BLaER1 (cell line): ENCODE measurements around the gene MDFIC2.
"Not testable (repeated sequence)": the region's sequence is repeated elsewhere in the genome, so short reads cannot be mapped to it uniquely, and the experiment has no call there.

Source experiments
- H3K27ac ChIP-seq: shearing (Covaris generic); formaldehyde crosslinking; 2 replicates; pipeline ENCODE4 v1.8.1; 2022
- H3K27me3 ChIP-seq: shearing (Covaris generic); formaldehyde crosslinking; 2 replicates; pipeline ENCODE4 v1.8.1; 2022
- H3K36me3 ChIP-seq: shearing (Covaris generic); formaldehyde crosslinking; 2 replicates; pipeline ENCODE4 v1.8.1; 2022
- H3K4me1 ChIP-seq: shearing (Covaris generic); formaldehyde crosslinking; 2 replicates; pipeline ENCODE4 v1.8.1; 2022
- H3K4me2 ChIP-seq: shearing (Covaris generic); formaldehyde crosslinking; 2 replicates; pipeline ENCODE4 v1.8.1; 2022
- H3K4me3 ChIP-seq: shearing (Covaris generic); formaldehyde crosslinking; 2 replicates; pipeline ENCODE4 v1.8.1; 2022
- H3K9ac ChIP-seq: shearing (Covaris generic); formaldehyde crosslinking; 2 replicates; pipeline ENCODE4 v1.8.1; 2022
- H3K9me3 ChIP-seq: shearing (Covaris generic); formaldehyde crosslinking; 2 replicates; pipeline ENCODE4 v1.8.1; 2022
- H4K20me1 ChIP-seq: shearing (Covaris generic); formaldehyde crosslinking; 2 replicates; pipeline ENCODE4 v1.8.1; 2022
- Cebpa-rat ChIP-seq: shearing (Covaris generic); IDR thresholded peaks from 2 replicates; pipeline ENCODE4 v1.8.1; 2022

MDFIC2 gene

GRCh38 chr3:70233812-70234211 lies 78.6 kb downstream of the MDFIC2 start:
- Histone ChIP-seq H3K9ac (no peak overlapping the region), H3K4me3 (no peak overlapping the region), H3K27me3 (no peaks in the 10 kb centered on the region), H3K4me2 (no peak overlapping the region), H3K9me3 (no peaks in the 10 kb centered on the region), H3K36me3 (no peaks in the 10 kb centered on the region), H3K27ac (no peak overlapping the region), H4K20me1 (no peaks in the 10 kb centered on the region), H3K4me1 (no peaks in the 10 kb centered on the region)
- TF ChIP-seq Cebpa-rat: no peak

- no peaks in the 10 kb centered on the region for H3K4me1 ChIP-seq
- no peaks in the 10 kb centered on the region for H4K20me1 ChIP-seq
- H3K27me3 ChIP-seq: no peaks in the 10 kb centered on the region
- no peak overlapping the region for H3K9ac ChIP-seq
- H3K4me3 ChIP-seq: no peak overlapping the region
- H3K36me3 ChIP-seq: no peaks in the 10 kb centered on the region
- no peak for TF ChIP-seq Cebpa-rat
- no peak overlapping the region for H3K4me2 ChIP-seq
- no peak overlapping the region for H3K27ac ChIP-seq
- no peaks in the 10 kb centered on the region for H3K9me3 ChIP-seq
These were observed 79.3 kb downstream of the MDFIC2 start for GRCh38 chr3:70233112-70233511.

DNA sequence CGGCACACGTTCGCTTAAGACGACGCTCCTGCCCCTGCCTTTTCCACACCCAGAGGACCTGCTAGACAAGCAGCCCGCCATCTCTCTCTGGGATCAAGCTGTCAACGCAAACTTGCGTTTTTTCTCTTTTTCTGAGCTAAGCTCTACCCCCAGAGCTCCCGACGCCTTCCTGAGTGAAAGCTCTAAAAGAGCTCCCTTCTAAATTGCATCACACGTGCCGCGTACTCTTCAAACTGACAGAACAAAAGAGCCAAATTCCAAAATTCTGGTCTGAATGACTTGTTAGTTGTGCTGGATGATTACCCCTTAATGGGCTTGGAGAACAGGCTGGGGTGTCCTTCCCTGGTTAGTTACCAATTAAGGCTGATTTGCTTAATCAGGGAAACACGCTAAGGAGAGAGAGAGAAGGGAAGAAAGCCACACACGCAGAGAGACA lies 81.2 kb downstream of the MDFIC2 start:
- Histone ChIP-seq H3K4me2 (no peak overlapping the region), H3K4me1 (no peaks in the 10 kb centered on the region), H3K27me3 (no peaks in the 10 kb centered on the region), H3K9ac (no peak overlapping the region), H3K9me3 (no peaks in the 10 kb centered on the region), H3K27ac (no peak overlapping the region), H4K20me1 (no peaks in the 10 kb centered on the region), H3K4me3 (no peak overlapping the region), H3K36me3 (no peaks in the 10 kb centered on the region)
- TF ChIP-seq Cebpa-rat: no peak

DNA sequence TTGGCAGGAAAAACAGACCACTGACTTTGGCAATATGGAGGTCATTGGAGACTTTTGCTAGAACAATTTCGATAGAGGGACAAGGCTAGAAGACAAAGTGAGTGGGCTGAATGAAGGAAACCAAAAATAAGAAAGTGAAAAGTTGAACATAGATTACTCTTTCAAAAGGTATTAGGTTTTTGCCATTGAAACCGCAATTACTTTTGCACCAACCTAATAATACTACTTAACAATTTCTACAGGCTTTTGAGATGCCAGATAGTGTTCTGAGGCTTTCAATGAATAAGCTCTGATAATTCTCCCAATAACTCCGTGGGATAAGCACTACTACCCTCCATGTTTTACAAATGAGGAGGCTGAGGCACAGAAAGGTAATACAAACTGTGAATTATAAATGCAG lies 85.0 kb downstream of the MDFIC2 start:
- Histone ChIP-seq H3K27me3 (no peaks in the 10 kb centered on the region), H3K4me3 (no peak overlapping the region), H3K4me1 (no peaks in the 10 kb centered on the region), H3K4me2 (no peak overlapping the region), H3K9ac (no peak overlapping the region), H3K27ac (no peak overlapping the region), H4K20me1 (no peaks in the 10 kb centered on the region), H3K9me3 (no peaks in the 10 kb centered on the region), H3K36me3 (no peaks in the 10 kb centered on the region)
- TF ChIP-seq Cebpa-rat: no peak

GRCh38 chr3:70225146-70225545 lies 87.3 kb downstream of the MDFIC2 start:
- H3K27me3 ChIP-seq: no peaks in the 10 kb centered on the region
- no peak overlapping the region for H3K4me2 ChIP-seq
- no peak for TF ChIP-seq Cebpa-rat
- no peaks in the 10 kb centered on the region for H3K9me3 ChIP-seq
- H3K9ac ChIP-seq: no peak overlapping the region
- H4K20me1 ChIP-seq: no peaks in the 10 kb centered on the region
- no peak overlapping the region for H3K4me3 ChIP-seq
- H3K36me3 ChIP-seq: no peaks in the 10 kb centered on the region
- no peak overlapping the region for H3K27ac ChIP-seq
- no peaks in the 10 kb centered on the region for H3K4me1 ChIP-seq

- TF ChIP-seq Cebpa-rat: no peak
These were observed 88.1 kb downstream of the MDFIC2 start for GRCh38 chr3:70224337-70224736.

DNA sequence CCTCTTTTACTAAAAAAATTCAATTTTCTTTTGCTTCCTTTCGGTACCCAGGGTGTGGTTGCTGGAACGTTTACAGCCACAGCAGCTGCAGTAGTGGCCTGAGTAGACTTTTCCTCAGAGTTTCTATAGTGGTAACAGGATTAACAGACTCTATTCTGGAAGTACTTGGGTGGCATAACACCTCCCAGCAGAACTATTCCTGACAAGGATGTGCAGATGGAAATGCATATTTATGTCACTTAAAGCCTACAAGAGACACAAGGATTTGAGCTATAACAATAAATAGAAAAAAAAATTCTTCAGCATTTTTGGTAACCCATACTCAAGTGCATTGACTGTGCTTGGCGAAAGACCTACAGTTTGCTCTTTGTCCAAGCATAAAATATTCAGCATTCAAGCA lies 94.0 kb downstream of the MDFIC2 start:
- Histone ChIP-seq H3K27ac (no peak overlapping the region), H3K4me1 (no peaks in the 10 kb centered on the region), H3K4me3 (no peak overlapping the region), H3K36me3 (no peaks in the 10 kb centered on the region), H3K27me3 (no peaks in the 10 kb centered on the region), H4K20me1 (no peaks in the 10 kb centered on the region), H3K9ac (no peak overlapping the region), H3K4me2 (no peak overlapping the region), H3K9me3 (no peaks in the 10 kb centered on the region)
- no peak for TF ChIP-seq Cebpa-rat

More at GRCh38 chr3:70224337-70224736, 88.1 kb downstream of the MDFIC2 start:
- H3K9me3 ChIP-seq: no peaks in the 10 kb centered on the region
- H3K4me2 ChIP-seq: no peak overlapping the region
- H3K27me3 ChIP-seq: no peaks in the 10 kb centered on the region
- H4K20me1 ChIP-seq: no peaks in the 10 kb centered on the region
- no peak overlapping the region for H3K27ac ChIP-seq
- H3K4me1 ChIP-seq: no peaks in the 10 kb centered on the region
- H3K4me3 ChIP-seq: no peak overlapping the region
- H3K36me3 ChIP-seq: no peaks in the 10 kb centered on the region
- H3K9ac ChIP-seq: no peak overlapping the region

- not testable (repeated sequence) for H3K4me1 ChIP-seq, H3K27ac ChIP-seq, H3K36me3 ChIP-seq, H3K27me3 ChIP-seq, H3K9me3 ChIP-seq, H4K20me1 ChIP-seq, H3K4me2 ChIP-seq, H3K4me3 ChIP-seq, H3K9ac ChIP-seq
These were observed 101.2 kb downstream of the MDFIC2 start for GRCh38 chr3:70211274-70211673.

DNA sequence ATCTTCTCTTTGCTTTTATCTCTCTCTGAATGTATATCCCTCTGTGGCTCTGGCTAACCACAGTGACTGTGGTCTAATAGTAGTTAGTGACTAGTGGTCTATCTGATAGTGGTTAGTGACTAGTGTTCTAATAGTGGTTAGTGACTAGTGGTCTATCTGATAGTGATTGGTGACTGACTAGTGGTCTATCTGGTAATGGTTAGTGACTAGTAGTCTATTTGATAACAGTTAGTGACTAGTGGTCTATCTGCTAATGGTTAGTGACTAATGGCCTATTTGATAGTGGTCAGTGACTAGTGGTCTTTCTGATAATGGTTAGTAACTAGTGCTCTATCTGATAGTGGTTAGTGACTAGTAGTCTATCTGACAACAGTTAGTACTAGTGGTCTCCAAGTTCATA lies 110.5 kb downstream of the MDFIC2 start:
- H3K27ac ChIP-seq: no peak overlapping the region
- H3K4me2 ChIP-seq: no peak overlapping the region
- no peaks in the 10 kb centered on the region for H3K9me3 ChIP-seq
- no peaks in the 10 kb centered on the region for H3K4me1 ChIP-seq
- H3K27me3 ChIP-seq: no peaks in the 10 kb centered on the region
- no peak overlapping the region for H3K4me3 ChIP-seq
- no peak overlapping the region for H3K9ac ChIP-seq
- H4K20me1 ChIP-seq: no peaks in the 10 kb centered on the region
- H3K36me3 ChIP-seq: no peaks in the 10 kb centered on the region
- no peak for TF ChIP-seq Cebpa-rat

GRCh38 chr3:70189884-70190473 lies 122.5 kb downstream of the MDFIC2 start:
- Histone ChIP-seq H3K27ac (no peak overlapping the region), H3K9ac (no peak overlapping the region), H3K4me1 (peaks cover 11% of the 10 kb centered on the region; the same call in 1 of the 2 replicates), H4K20me1 (no peaks in the 10 kb centered on the region), H3K36me3 (no peaks in the 10 kb centered on the region), H3K9me3 (no peaks in the 10 kb centered on the region), H3K27me3 (no peaks in the 10 kb centered on the region), H3K4me3 (no peak overlapping the region), H3K4me2 (no peak overlapping the region)
- no peak for TF ChIP-seq Cebpa-rat

DNA sequence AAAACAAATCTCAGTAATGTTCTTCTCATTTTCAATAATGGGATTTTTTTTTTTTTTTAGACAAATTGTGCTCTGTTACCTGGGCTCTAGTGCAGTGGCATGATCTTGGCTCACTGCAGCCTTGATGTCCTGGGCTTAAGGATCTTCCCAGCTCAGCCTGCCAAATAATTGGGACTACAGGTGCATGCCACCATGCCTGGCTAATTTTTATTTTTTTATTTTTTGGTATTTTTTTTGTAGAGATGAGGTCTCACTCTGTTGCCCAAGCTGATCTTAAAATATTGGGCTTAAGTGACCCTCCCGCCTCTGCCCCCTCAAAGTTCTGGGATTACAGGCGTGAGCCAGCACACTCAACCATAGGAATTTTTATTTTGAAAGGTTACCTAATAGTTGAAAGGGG lies 126.2 kb downstream of the MDFIC2 start:
- Histone ChIP-seq H3K27ac (no peak overlapping the region), H3K9ac (no peak overlapping the region), H3K36me3 (no peaks in the 10 kb centered on the region), H3K4me3 (no peak overlapping the region), H3K4me1 (no peaks in the 10 kb centered on the region), H3K9me3 (no peaks in the 10 kb centered on the region), H3K4me2 (no peak overlapping the region), H3K27me3 (no peaks in the 10 kb centered on the region), H4K20me1 (no peaks in the 10 kb centered on the region)
- TF ChIP-seq Cebpa-rat: no peak
